ENCODE measurements around the gene NDOR1. TPM values are rescaled to one million over a fixed set of nuclear protein-coding genes. Genes with fewer than 3 reads are reported as not detected.

NDOR1 gene
- 18.7 and 19.2 TPM in 2 replicates for polyA plus RNA-seq (2013)

DNA sequence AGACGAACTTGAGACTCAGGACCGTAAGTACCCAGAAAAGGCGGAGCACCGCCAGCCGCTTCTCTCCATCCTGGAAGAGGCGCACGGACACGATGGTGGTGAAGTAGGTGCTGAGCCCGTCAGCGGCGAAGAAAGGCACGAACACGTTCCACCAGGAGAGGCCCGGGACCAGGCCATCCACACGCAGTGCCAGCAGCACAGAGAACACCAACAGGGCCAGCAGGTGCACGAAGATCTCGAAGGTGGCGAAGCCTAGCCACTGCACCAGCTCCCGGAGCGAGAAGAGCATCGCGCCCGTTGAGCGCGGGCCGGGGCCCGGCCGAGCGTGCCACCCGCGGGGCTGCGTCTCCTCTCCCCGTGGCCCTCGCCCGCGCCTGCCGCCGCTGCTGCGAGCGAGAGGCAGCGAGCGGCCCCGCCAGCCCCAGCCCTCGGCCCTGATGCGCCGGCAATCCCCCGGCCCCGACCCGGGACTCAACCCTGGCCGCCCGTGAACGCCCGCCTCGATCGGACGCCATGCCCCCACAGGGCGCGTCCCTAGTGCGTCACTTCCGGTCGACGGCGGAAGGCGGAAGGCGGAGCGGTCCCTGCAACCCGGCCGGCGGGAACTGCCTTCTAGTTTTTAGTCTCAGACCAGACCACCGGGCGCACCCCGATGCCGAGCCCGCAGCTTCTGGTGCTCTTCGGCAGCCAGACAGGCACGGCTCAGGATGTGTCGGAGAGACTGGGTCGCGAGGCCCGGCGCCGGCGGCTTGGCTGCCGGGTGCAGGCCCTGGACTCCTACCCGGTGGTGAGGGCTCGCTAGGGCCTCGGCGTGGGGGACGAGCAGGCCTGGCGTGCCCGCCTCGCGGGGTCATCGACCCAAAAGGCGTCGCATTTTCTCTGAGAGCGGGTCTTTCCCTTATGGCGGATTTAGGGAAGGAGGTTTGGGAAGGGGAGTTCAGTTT lies at the start of gene NDOR1, which contains the start of gene TMEM203:
Gene NDOR1 (plus strand): TSS at position 575 of the 944 bp plus-strand sequence. CDS start 78 bp downstream, at position 653.
Gene TMEM203 (minus strand): TSS at position 523 of the 944 bp plus-strand sequence. CDS start 234 bp downstream, at position 289.
- Histone ChIP-seq H3K27ac (ENCODE audit: low read depth, low read length) (peak within 1 kb of the TSS; percentile 39), H2AK5ac (ENCODE audit: low read length) (peak within 1 kb of the TSS; percentile 90), H3K9ac (ENCODE audit: low read length) (peak within 1 kb of the TSS; percentile 99), H2BK12ac (ENCODE audit: low read length) (no peak within 1 kb of the TSS), H3K79me1 (ENCODE audit: low read length) (peaks cover 7% of the 10 kb centered on the region), H3K79me2 (ENCODE audit: control insufficient read depth, insufficient read depth, low read length, poor library complexity) (peaks cover 18% of the 10 kb centered on the region), H3K14ac (ENCODE audit: low read length) (peak within 1 kb of the TSS; percentile 97), H3K4ac (ENCODE audit: low read depth, low read length) (peak within 1 kb of the TSS; percentile 96), H2BK120ac (ENCODE audit: insufficient read depth, low read length, poor library complexity) (peak within 1 kb of the TSS; percentile 79), H3K23ac (ENCODE audit: low read length) (peak within 1 kb of the TSS; percentile 29), H3K4me1 (ENCODE audit: control insufficient read depth in 1 of 2, insufficient read depth in 2 of 2, low read length in 2 of 2) (peaks cover 16 to 20% of the 10 kb centered on the region in 2 experiments), H3K36me3 (ENCODE audit: control insufficient read depth in 1 of 2, insufficient read depth in 2 of 2, low read length in 2 of 2) (peaks cover 12 to 16% of the 10 kb centered on the region in 2 experiments), H3K18ac (ENCODE audit: low read length) (peak within 1 kb of the TSS; percentile 97), H3K27me3 (ENCODE audit: insufficient read depth, low read length) (no peaks in the 10 kb centered on the region), H3K4me2 (ENCODE audit: low read length) (peak within 1 kb of the TSS; percentile 85), H4K12ac (ENCODE audit: low read depth, low read length) (peak within 1 kb of the TSS; percentile 98), H4K8ac (ENCODE audit: low read depth, low read length) (peak within 1 kb of the TSS; percentile 99), H2BK5ac (ENCODE audit: low read depth, low read length, poor library complexity) (peak within 1 kb of the TSS; percentile 65), H3K9me3 (ENCODE audit: insufficient read depth, low read depth, low read length) (no peaks in the 10 kb centered on the region), H2AFZ (ENCODE audit: insufficient read depth, low read length, poor library complexity) (peak within 1 kb of the TSS; percentile 96), H3K4me3 (ENCODE audit: low read depth, low read length) (peak within 1 kb of the TSS; percentile 98), H4K91ac (ENCODE audit: low read depth, low read length) (peak within 1 kb of the TSS; percentile 89)
- DNase-seq, result peak; percentile 85 to 95
- no CpG with 5 or more reads among the region's 98 CpGs for WGBS (ENCODE audit: extremely low coverage, insufficient coverage, insufficient read length)

- no CpG with 5 or more reads among the region's 65 CpGs for WGBS (ENCODE audit: extremely low coverage, insufficient coverage, insufficient read length)
- peaks cover 34% of the 10 kb centered on the region for H3K9me3 ChIP-seq (ENCODE audit: insufficient read depth, low read depth, low read length)
- no peak overlapping the region for H4K12ac ChIP-seq (ENCODE audit: low read depth, low read length)
- no peak overlapping the region for H4K8ac ChIP-seq (ENCODE audit: low read depth, low read length)
- no peak overlapping the region for H3K4me3 ChIP-seq (ENCODE audit: low read depth, low read length)
- H2AFZ ChIP-seq (ENCODE audit: insufficient read depth, low read length, poor library complexity), result no peak overlapping the region
- H2AK5ac ChIP-seq (ENCODE audit: low read length), result no peak overlapping the region
- H3K4me1 ChIP-seq (ENCODE audit: control insufficient read depth in 1 of 2, insufficient read depth in 2 of 2, low read length in 2 of 2), result no peaks in the 10 kb centered on the region
- H3K14ac ChIP-seq (ENCODE audit: low read length), result no peak overlapping the region
- H3K27ac ChIP-seq (ENCODE audit: low read depth, low read length), result no peak overlapping the region
- H3K27me3 ChIP-seq (ENCODE audit: insufficient read depth, low read length), result peaks cover 33% of the 10 kb centered on the region
- no peak overlapping the region for H3K4me2 ChIP-seq (ENCODE audit: low read length)
- H3K79me2 ChIP-seq (ENCODE audit: control insufficient read depth, insufficient read depth, low read length, poor library complexity), result no peaks in the 10 kb centered on the region
- no peak overlapping the region for H3K18ac ChIP-seq (ENCODE audit: low read length)
- H3K23ac ChIP-seq (ENCODE audit: low read length), result no peak overlapping the region
- DNase-seq, result peak in 1 of 2 donors; percentile 28
- H2BK5ac ChIP-seq (ENCODE audit: low read depth, low read length, poor library complexity), result no peak overlapping the region
- H2BK12ac ChIP-seq (ENCODE audit: low read length), result no peak overlapping the region
- no peak overlapping the region for H2BK120ac ChIP-seq (ENCODE audit: insufficient read depth, low read length, poor library complexity)
- H3K36me3 ChIP-seq (ENCODE audit: control insufficient read depth in 1 of 2, insufficient read depth in 2 of 2, low read length in 2 of 2), result no peaks in the 10 kb centered on the region
- H4K91ac ChIP-seq (ENCODE audit: low read depth, low read length), result no peak overlapping the region
- H3K79me1 ChIP-seq (ENCODE audit: low read length), result no peaks in the 10 kb centered on the region
- no peak overlapping the region for H3K4ac ChIP-seq (ENCODE audit: low read depth, low read length)
- H3K9ac ChIP-seq (ENCODE audit: low read length), result no peak overlapping the region
Observed at GRCh38 chr9:137156567-137157375, 48.7 kb upstream of the NDOR1 start.

GRCh38 chr9:137157618-137158415 lies 47.7 kb upstream of the NDOR1 start:
- Histone ChIP-seq H2AK5ac (ENCODE audit: low read length) (no peak overlapping the region), H3K14ac (ENCODE audit: low read length) (no peak overlapping the region), H3K79me1 (ENCODE audit: low read length) (no peaks in the 10 kb centered on the region), H3K4me2 (ENCODE audit: low read length) (no peak overlapping the region), H4K8ac (ENCODE audit: low read depth, low read length) (no peak overlapping the region), H2BK12ac (ENCODE audit: low read length) (no peak overlapping the region), H2BK5ac (ENCODE audit: low read depth, low read length, poor library complexity) (no peak overlapping the region), H3K36me3 (ENCODE audit: control insufficient read depth in 1 of 2, insufficient read depth in 2 of 2, low read length in 2 of 2) (no peaks in the 10 kb centered on the region), H2BK120ac (ENCODE audit: insufficient read depth, low read length, poor library complexity) (no peak overlapping the region), H3K18ac (ENCODE audit: low read length) (no peak overlapping the region), H3K9me3 (ENCODE audit: insufficient read depth, low read depth, low read length) (peaks cover 35% of the 10 kb centered on the region), H3K4me1 (ENCODE audit: control insufficient read depth in 1 of 2, insufficient read depth in 2 of 2, low read length in 2 of 2) (no peaks in the 10 kb centered on the region), H3K79me2 (ENCODE audit: control insufficient read depth, insufficient read depth, low read length, poor library complexity) (no peaks in the 10 kb centered on the region), H3K27ac (ENCODE audit: low read depth, low read length) (no peak overlapping the region), H3K4me3 (ENCODE audit: low read depth, low read length) (peak overlapping the region; percentile 21), H3K27me3 (ENCODE audit: insufficient read depth, low read length) (peaks cover 43% of the 10 kb centered on the region), H3K9ac (ENCODE audit: low read length) (no peak overlapping the region), H4K12ac (ENCODE audit: low read depth, low read length) (no peak overlapping the region), H4K91ac (ENCODE audit: low read depth, low read length) (no peak overlapping the region), H3K23ac (ENCODE audit: low read length) (no peak overlapping the region), H2AFZ (ENCODE audit: insufficient read depth, low read length, poor library complexity) (no peak overlapping the region), H3K4ac (ENCODE audit: low read depth, low read length) (no peak overlapping the region)
- DNase-seq, result no peak
- no CpG with 5 or more reads among the region's 19 CpGs for WGBS (ENCODE audit: extremely low coverage, insufficient coverage, insufficient read length)

DNA sequence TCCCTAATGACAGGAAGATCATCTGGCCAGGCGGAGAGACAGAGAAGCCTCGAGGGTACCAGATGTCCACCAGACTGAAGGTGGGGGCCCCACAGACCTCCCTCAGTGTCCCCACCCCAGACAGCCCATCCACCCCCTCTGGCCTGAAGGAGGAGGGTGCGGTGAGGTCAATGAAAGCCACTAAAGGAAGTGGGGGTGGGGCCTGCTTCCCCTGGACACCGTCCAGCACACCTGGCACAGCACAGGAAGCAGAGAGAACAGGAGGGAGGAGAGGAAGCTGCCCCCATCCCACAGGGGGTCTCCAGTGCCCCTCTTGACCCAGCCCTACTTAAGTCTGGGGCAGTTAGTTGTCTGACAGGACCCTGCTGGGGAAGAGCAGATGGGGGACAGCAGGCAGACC lies 46.9 kb upstream of the NDOR1 start:
- DNase-seq, result no peak
- Histone ChIP-seq H3K9me3 (ENCODE audit: insufficient read depth, low read depth, low read length) (peaks cover 27% of the 10 kb centered on the region), H3K9ac (ENCODE audit: low read length) (no peak overlapping the region), H3K23ac (ENCODE audit: low read length) (no peak overlapping the region), H4K91ac (ENCODE audit: low read depth, low read length) (no peak overlapping the region), H3K36me3 (ENCODE audit: control insufficient read depth in 1 of 2, insufficient read depth in 2 of 2, low read length in 2 of 2) (no peaks in the 10 kb centered on the region), H4K12ac (ENCODE audit: low read depth, low read length) (no peak overlapping the region), H3K27ac (ENCODE audit: low read depth, low read length) (no peak overlapping the region), H2AK5ac (ENCODE audit: low read length) (no peak overlapping the region), H3K4me1 (ENCODE audit: control insufficient read depth in 1 of 2, insufficient read depth in 2 of 2, low read length in 2 of 2) (no peaks in the 10 kb centered on the region), H3K14ac (ENCODE audit: low read length) (no peak overlapping the region), H2AFZ (ENCODE audit: insufficient read depth, low read length, poor library complexity) (no peak overlapping the region), H2BK12ac (ENCODE audit: low read length) (no peak overlapping the region), H3K4ac (ENCODE audit: low read depth, low read length) (no peak overlapping the region), H3K4me2 (ENCODE audit: low read length) (no peak overlapping the region), H2BK120ac (ENCODE audit: insufficient read depth, low read length, poor library complexity) (no peak overlapping the region), H3K4me3 (ENCODE audit: low read depth, low read length) (no peak overlapping the region), H3K79me1 (ENCODE audit: low read length) (no peaks in the 10 kb centered on the region), H3K27me3 (ENCODE audit: insufficient read depth, low read length) (peaks cover 50% of the 10 kb centered on the region), H3K79me2 (ENCODE audit: control insufficient read depth, insufficient read depth, low read length, poor library complexity) (no peaks in the 10 kb centered on the region), H3K18ac (ENCODE audit: low read length) (no peak overlapping the region), H4K8ac (ENCODE audit: low read depth, low read length) (no peak overlapping the region), H2BK5ac (ENCODE audit: low read depth, low read length, poor library complexity) (no peak overlapping the region)
- no CpG with 5 or more reads among the region's 4 CpGs for WGBS (ENCODE audit: extremely low coverage, insufficient coverage, insufficient read length)

All from trophoblast cell (in vitro differentiated cells and primary cell).